ENCODE data around the gene OXCT2.
"Not testable (repeated sequence)": the region's sequence is repeated elsewhere in the genome, so short reads cannot be mapped to it uniquely, and the experiment has no call there.

The OXCT2 gene

GRCh38 chr1:39763619-39764374 is 7.4 kb downstream of the OXCT2 start:
- DNase-seq (ENCODE audit: low spot score); FAIRE-seq: not testable (repeated sequence)

GRCh38 chr1:39762550-39763540 is 8.3 kb downstream of the OXCT2 start:
- DNase-seq (ENCODE audit: low spot score) = no peak
- FAIRE-seq = no peak

- FAIRE-seq = no peak
- no peak for DNase-seq (ENCODE audit: low spot score)
Observed at GRCh38 chr1:39761557-39762260, 9.4 kb downstream of the OXCT2 start.

- no peak for FAIRE-seq
Observed at GRCh38 chr1:39761016-39761415, 10.1 kb downstream of the OXCT2 start.

GRCh38 chr1:39760074-39761008 is 10.8 kb downstream of the OXCT2 start:
- no peak for FAIRE-seq
- DNase-seq (ENCODE audit: low spot score) = no peak

More at GRCh38 chr1:39761016-39761415, 10.1 kb downstream of the OXCT2 start:
- DNase-seq (ENCODE audit: low spot score) = no peak

- FAIRE-seq (no peak), DNase-seq (ENCODE audit: low spot score) (no peak)
Observed at GRCh38 chr1:39759436-39759726, 11.8 kb downstream of the OXCT2 start.

- DNase-seq (ENCODE audit: low spot score) (no peak), FAIRE-seq (no peak)
Observed at GRCh38 chr1:39758556-39759435, 12.4 kb downstream of the OXCT2 start.

- no peak for FAIRE-seq
- no peak for DNase-seq (ENCODE audit: low spot score)
Observed at GRCh38 chr1:39757501-39757900, 13.6 kb downstream of the OXCT2 start.

GRCh38 chr1:39755965-39756659 is 15.0 kb downstream of the OXCT2 start:
- FAIRE-seq = no peak
- DNase-seq (ENCODE audit: low spot score) = no peak

DNA sequence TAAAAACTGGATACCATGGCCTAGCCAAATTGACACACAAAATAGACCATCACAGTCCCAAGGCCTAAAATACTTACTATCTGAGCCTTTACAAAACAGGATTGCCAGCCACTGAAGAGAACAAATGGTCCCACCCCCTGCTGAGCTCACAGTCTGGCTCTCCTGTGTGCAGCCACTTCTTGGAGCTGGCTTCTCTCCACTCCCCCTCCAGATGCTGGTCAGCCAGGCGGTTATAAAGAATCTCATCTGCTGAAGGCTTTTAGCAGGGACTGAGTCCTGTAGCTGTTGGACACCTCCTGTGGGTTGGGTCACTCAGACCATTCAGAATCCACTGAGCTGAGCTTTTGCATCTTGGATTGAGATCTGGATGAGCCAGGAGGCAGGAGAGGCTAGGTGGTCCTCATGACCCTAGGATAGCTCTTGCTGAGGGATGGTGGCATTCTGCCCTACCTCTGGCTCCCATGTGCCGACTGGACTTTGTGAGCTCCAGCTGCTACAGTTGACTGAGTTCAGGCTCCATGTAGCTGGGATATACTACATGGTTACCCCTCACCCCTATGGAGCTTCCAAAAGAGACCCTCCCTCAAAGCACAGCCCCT is 16.1 kb downstream of the OXCT2 start:
- no peak for FAIRE-seq

GRCh38 chr1:39754026-39754570 is 17.1 kb downstream of the OXCT2 start:
- no peak for DNase-seq (ENCODE audit: low spot score)
- FAIRE-seq = no peak

More for the DNA sequence above, 16.1 kb downstream of the OXCT2 start:
- DNase-seq (ENCODE audit: low spot score) = no peak

DNA sequence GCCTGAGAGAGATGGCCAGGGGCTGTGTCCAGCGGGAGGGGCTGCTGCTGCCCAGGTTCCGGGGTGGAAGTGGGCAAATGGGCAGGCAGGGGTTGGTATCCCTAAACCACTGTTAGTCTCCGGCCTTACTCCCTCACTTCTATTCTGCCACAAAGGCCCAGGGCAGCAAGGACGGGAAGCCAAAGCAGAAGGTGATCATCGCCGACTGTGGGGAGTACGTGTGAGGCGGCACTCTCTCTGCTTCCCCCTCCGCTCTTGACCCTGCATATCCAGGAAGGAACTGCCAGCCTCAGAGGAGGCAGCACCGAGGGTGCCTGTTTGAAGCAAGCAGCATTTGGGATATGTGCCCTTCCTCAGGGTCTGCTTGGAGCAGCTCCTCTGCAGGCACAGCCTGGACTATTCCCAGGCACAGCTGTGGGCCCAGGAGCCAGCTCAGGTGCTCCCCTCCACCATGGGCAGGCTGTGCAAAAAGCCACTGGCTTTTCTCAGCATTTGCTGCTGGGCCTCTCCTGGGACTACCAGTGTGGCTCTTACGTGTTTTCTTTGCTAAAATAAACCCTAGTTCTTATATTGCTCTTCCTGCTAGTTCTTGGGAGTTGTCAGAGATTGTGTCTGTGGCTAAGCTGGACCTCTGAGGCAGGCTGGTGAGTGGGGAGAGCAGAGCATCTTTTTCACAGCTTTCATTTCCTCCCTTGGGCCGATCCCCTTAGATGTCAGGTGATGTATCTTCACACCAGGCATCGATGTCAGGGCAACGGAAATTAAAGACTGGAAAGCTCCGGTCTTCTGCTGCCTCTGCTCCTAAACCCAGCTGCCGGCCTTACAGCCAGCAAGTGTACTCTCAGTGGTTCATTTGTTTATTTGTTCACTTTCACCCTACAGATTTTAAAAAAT is 17.8 kb downstream of the OXCT2 start:
- FAIRE-seq = no peak
- no peak for DNase-seq (ENCODE audit: low spot score)

GRCh38 chr1:39752703-39753102 is 18.4 kb downstream of the OXCT2 start:
- FAIRE-seq (no peak), DNase-seq (ENCODE audit: low spot score) (no peak)

DNA sequence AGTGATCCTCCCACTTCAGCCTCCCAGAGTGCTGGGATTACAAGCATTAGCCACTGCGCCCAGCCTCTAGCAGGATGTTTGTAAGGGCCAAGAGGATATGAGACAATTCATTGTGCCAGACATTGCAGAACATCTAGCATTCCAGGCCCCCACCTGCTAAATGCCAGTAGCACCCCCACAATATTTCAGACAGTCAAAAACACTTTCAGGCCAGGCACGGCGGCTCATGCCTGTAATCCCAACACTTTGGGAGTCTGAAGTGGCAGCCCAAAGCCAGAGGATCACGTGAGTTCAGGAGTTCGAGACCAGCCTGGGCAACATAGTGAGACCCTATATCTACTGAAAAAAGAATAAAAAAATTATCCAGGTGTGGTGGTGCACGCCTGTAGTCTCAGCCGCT is 19.6 kb downstream of the OXCT2 start:
- FAIRE-seq = no peak
- DNase-seq (ENCODE audit: low spot score) = no peak

- no peak for FAIRE-seq
- DNase-seq (ENCODE audit: low spot score) = no peak
Observed at GRCh38 chr1:39745016-39745670, 26.0 kb downstream of the OXCT2 start.

- FAIRE-seq = no peak
- DNase-seq (ENCODE audit: low spot score) = peak; percentile 46
Observed at GRCh38 chr1:39738622-39739366, 32.4 kb downstream of the OXCT2 start, which contains the start of gene PPIE. TSS of gene PPIE (plus strand) at chr1:39738882. CDS start at chr1:39738901, 19 bp downstream.

Data from RCC 7860 (cell line).